Gastrocnemius medialis (tissue), 4 donors: Measurements from ENCODE around the gene SULT4A1.

ENCODE experiments used
- POLR2A ChIP-seq, 2 donors: fragments of 450-650 bp; IDR thresholded peaks; one replicate each; pipeline ENCODE4 v1.6.1; 2017; ENCODE audit warnings: antibody characterized with exemption in 2 of 2, mild to moderate bottlenecking in 2 of 2, moderate library complexity in 2 of 2
- TF ChIP-seq, protein P1 (sequence below), 5 experiments: fragments of 450-650 bp in 3 of 5; fragments of 200-600 bp in 2 of 5; sonication (generic) in 2 of 5; IDR thresholded peaks in 4 of 5; conservative IDR thresholded peaks in 1 of 5; 1 replicate in 4 of 5; 2 replicates in 1 of 5; pipeline ENCODE4 v1.5.1; 2016 to 2019; ENCODE audit warnings: antibody characterized with exemption in 5 of 5, mild to moderate bottlenecking in 3 of 5, moderate library complexity in 3 of 5

- TF ChIP-seq, protein P1, sequence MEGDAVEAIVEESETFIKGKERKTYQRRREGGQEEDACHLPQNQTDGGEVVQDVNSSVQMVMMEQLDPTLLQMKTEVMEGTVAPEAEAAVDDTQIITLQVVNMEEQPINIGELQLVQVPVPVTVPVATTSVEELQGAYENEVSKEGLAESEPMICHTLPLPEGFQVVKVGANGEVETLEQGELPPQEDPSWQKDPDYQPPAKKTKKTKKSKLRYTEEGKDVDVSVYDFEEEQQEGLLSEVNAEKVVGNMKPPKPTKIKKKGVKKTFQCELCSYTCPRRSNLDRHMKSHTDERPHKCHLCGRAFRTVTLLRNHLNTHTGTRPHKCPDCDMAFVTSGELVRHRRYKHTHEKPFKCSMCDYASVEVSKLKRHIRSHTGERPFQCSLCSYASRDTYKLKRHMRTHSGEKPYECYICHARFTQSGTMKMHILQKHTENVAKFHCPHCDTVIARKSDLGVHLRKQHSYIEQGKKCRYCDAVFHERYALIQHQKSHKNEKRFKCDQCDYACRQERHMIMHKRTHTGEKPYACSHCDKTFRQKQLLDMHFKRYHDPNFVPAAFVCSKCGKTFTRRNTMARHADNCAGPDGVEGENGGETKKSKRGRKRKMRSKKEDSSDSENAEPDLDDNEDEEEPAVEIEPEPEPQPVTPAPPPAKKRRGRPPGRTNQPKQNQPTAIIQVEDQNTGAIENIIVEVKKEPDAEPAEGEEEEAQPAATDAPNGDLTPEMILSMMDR (IDR thresholded peaks at IDR 0.05 in 4 of 5, conservative IDR thresholded peaks at IDR 0.05 in 1 of 5), result no peak
- TF ChIP-seq POLR2A (IDR thresholded peaks at IDR 0.05), result no peak
Observed at GRCh38 chr22:43849731-43850130, 12.6 kb downstream of the SULT4A1 start.
